Right hindlimb (tissue), 1 donor: ENCODE data around the gene RAF1.

Experiments used
- DNase-seq: peaks from one replicate; pipeline ENCODE4 v3.0.0-alpha.2; 2018

Gene RAF1

GRCh38 chr3:12588039-12589009 lies 75.6 kb downstream of the RAF1 start:
- no peak for DNase-seq

GRCh38 chr3:12586403-12586802 lies 77.5 kb downstream of the RAF1 start:
- DNase-seq = no peak

- no peak for DNase-seq
Observed at GRCh38 chr3:12585970-12586369, 77.9 kb downstream of the RAF1 start.

GRCh38 chr3:12585181-12585580 lies 78.7 kb downstream of the RAF1 start:
- no peak for DNase-seq

GRCh38 chr3:12584083-12584482 lies 79.8 kb downstream of the RAF1 start:
- DNase-seq = no peak

- DNase-seq = no peak
Observed at GRCh38 chr3:12583280-12583679, 80.6 kb downstream of the RAF1 start.

- no peak for DNase-seq
Observed at GRCh38 chr3:12582730-12583129, 81.2 kb downstream of the RAF1 start.

- DNase-seq = no peak
Observed at GRCh38 chr3:12579905-12580304, 84.0 kb downstream of the RAF1 start.

- DNase-seq = no peak
Observed at GRCh38 chr3:12579456-12579855, 84.5 kb downstream of the RAF1 start.

- no peak for DNase-seq
Observed at GRCh38 chr3:12578742-12579141, 85.2 kb downstream of the RAF1 start.

GRCh38 chr3:12577379-12577778 lies 86.5 kb downstream of the RAF1 start:
- no peak for DNase-seq

- DNase-seq = no peak
Observed at GRCh38 chr3:12574661-12575060, 89.3 kb downstream of the RAF1 start.

GRCh38 chr3:12574131-12574530 lies 89.8 kb downstream of the RAF1 start:
- DNase-seq = no peak

GRCh38 chr3:12571986-12572385 lies 91.9 kb downstream of the RAF1 start:
- no peak for DNase-seq

- no peak for DNase-seq
Observed at GRCh38 chr3:12569836-12570235, 94.1 kb downstream of the RAF1 start.

GRCh38 chr3:12568747-12569146 lies 95.2 kb downstream of the RAF1 start:
- DNase-seq = no peak

- no peak for DNase-seq
Observed at GRCh38 chr3:12566976-12567375, 96.9 kb downstream of the RAF1 start.

- no peak for DNase-seq
Observed at GRCh38 chr3:12562451-12562850, 101.5 kb downstream of the RAF1 start.

GRCh38 chr3:12561397-12561796 lies 102.5 kb downstream of the RAF1 start:
- DNase-seq = no peak

GRCh38 chr3:12560505-12561190 lies 103.3 kb downstream of the RAF1 start:
- no peak for DNase-seq

- no peak for DNase-seq
Observed at GRCh38 chr3:12559520-12559919, 104.4 kb downstream of the RAF1 start.

- DNase-seq = no peak
Observed at GRCh38 chr3:12558706-12559105, 105.2 kb downstream of the RAF1 start.

- no peak for DNase-seq
Observed at GRCh38 chr3:12557473-12558100, 106.3 kb downstream of the RAF1 start.
